A375 (cell line): Measurements from ENCODE around the gene CCL13. TPM values are rescaled to one million over a fixed set of nuclear protein-coding genes. Genes with fewer than 3 reads are reported as not detected.

ENCODE experiments used
- total RNA-seq: library from RNA; depleted of rRNA; stranded (reverse); fragments of >200 nt; shearing (Covaris generic); gene quantifications from 2 replicates; pipeline ENCODE4 v1.2.3, GENCODE V29; 2014; rRNA removed

Gene CCL13
- not detected in 2 replicates for total RNA-seq

GRCh38 chr17:34356194-34356593 is at the start of gene CCL13:
CCL13 (plus strand) TSS chr17:34356480; CDS start chr17:34356527, 47 bp downstream.

GRCh38 chr17:34319039-34319483 is 37.2 kb upstream of the CCL13 start, which contains the start of gene CCL8:
CCL8 (plus strand) TSS chr17:34319435; CDS start chr17:34319502, 67 bp downstream.

GRCh38 chr17:34363183-34363661 is 6.9 kb downstream of the CCL13 start, which contains the start of gene CCL1:
CCL1 (minus strand) TSS chr17:34363233; CDS start chr17:34363161, 72 bp downstream.

Other genes with a start within 250 kb of the CCL13 start
- gene CCL2, start 101.2 kb upstream of the CCL13 start, total RNA-seq = 0.66 and 4.1 TPM in 2 replicates
- gene CCL7, start 86.3 kb upstream of the CCL13 start, total RNA-seq = not detected in 2 replicates
- gene CCL11, start 70.7 kb upstream of the CCL13 start, total RNA-seq = not detected in 2 replicates
- not detected in 2 replicates for gene CCL8, start 37.0 kb upstream of the CCL13 start, total RNA-seq
- not detected in 2 replicates for gene CCL1, start 6.8 kb downstream of the CCL13 start, total RNA-seq
- gene TMEM132E, start 223.1 kb downstream of the CCL13 start, total RNA-seq = not detected in 2 replicates